Breast epithelium (tissue), 4 donors: ENCODE measurements around the gene RGS12. TPM values are rescaled to one million over a fixed set of nuclear protein-coding genes. Genes with fewer than 3 reads are reported as not detected.

ENCODE experiments used
- DNase-seq, 2 donors: peaks; one replicate each; pipeline ENCODE4 v3.0.0-alpha.2; 2019; ENCODE audit warnings: low spot score in 2 of 2
- H3K27ac ChIP-seq, 2 donors: fragments of 200-600 bp; sonication (generic) in 1 of 2; one replicate each; pipeline ENCODE4 v1.5.1; 2016 to 2019; ENCODE audit warnings: mild to moderate bottlenecking in 1 of 2
- H3K27me3 ChIP-seq, 2 donors: fragments of 200-600 bp; sonication (generic) in 1 of 2; one replicate each; pipeline versions ENCODE4 v1.5.1 to v1.6.0; 2017 to 2019; ENCODE audit warnings: control low read depth in 1 of 2, mild to moderate bottlenecking in 1 of 2
- H3K36me3 ChIP-seq: fragments of 200-600 bp; one replicate; pipeline ENCODE4 v1.5.1; 2019
- H3K4me1 ChIP-seq, 2 donors: fragments of 200-600 bp; sonication (generic); one replicate each; pipeline ENCODE4 v1.5.1; 2016 to 2019; ENCODE audit warnings: control low read depth in 1 of 2
- H3K4me3 ChIP-seq, 3 donors: fragments of 200-600 bp; sonication (generic); 1 replicate in 2 of 3; 2 replicates in 1 of 3; pipeline ENCODE4 v1.5.1; 2016 to 2019; ENCODE audit warnings: mild to moderate bottlenecking in 3 of 3, moderate library complexity in 2 of 3
- H3K9me3 ChIP-seq, 2 donors: fragments of 200-600 bp; sonication (generic) in 1 of 2; one replicate each; pipeline ENCODE4 v1.5.1; 2016 to 2019; ENCODE audit warnings: control low read depth in 1 of 2
- POLR2A ChIP-seq: fragments of 450-650 bp; IDR thresholded peaks from one replicate; pipeline ENCODE4 v1.6.1; 2016; ENCODE audit warnings: antibody characterized with exemption, mild to moderate bottlenecking, moderate library complexity
- POLR2AphosphoS5 ChIP-seq, 3 donors: sonication (generic); formaldehyde crosslinking; IDR thresholded peaks; one replicate each; pipeline ENCODE4 v1.6.1; 2017; ENCODE audit warnings: antibody characterized with exemption in 3 of 3
- intact Hi-C: fragments of 100-400 bp; cut with DNase I; formaldehyde crosslinking; loops from one replicate; pipeline ENCODE4 v1.15.1; 2023; ENCODE audit warnings: low total_unique reads
- total RNA-seq, 3 donors: library from RNA; depleted of rRNA; stranded (reverse); fragments of >200 nt; gene quantifications; one replicate each; pipeline ENCODE4 v1.1.0, GENCODE V29; 2016
- TF ChIP-seq, protein P1 (sequence below), 3 donors: fragments of 450-650 bp; IDR thresholded peaks; one replicate each; pipeline ENCODE4 v1.5.1; 2016 to 2017; ENCODE audit warnings: antibody characterized with exemption in 3 of 3, mild to moderate bottlenecking in 3 of 3, moderate library complexity in 3 of 3

The RGS12 gene
- total RNA-seq, 3 donors from 2014 or later = 24.3 to 94.5 (median 29.9) TPM

DNA sequence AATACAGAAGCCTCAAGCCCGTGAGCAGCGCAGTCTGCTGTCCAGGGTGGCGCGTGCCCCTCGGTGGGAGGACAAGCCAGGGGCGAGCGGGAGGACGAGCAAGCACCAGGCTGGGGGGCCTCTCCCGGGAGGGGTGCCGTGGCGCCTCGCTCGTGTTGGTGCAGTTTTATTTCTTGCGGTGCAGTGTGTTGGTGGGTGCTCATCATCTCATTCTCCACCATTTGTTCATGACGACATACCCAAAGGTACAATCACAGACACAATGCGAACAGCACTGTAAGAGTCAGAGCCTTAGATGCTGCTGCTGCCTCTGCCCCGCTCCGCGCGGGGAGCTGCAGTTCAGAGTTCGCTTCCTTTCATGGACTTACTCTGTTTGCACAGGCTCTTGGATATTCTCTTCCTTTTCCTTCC lies 30.3 kb downstream of the RGS12 start:
- Histone ChIP-seq H3K4me1 (no peaks in the 10 kb centered on the region), H3K9me3 (no peaks in the 10 kb centered on the region), H3K27ac (no peak overlapping the region), H3K27me3 (no peaks in the 10 kb centered on the region), H3K36me3 (no peaks in the 10 kb centered on the region), H3K4me3 (no peak overlapping the region)
- TF ChIP-seq POLR2A = no peak
- TF ChIP-seq, protein P1, sequence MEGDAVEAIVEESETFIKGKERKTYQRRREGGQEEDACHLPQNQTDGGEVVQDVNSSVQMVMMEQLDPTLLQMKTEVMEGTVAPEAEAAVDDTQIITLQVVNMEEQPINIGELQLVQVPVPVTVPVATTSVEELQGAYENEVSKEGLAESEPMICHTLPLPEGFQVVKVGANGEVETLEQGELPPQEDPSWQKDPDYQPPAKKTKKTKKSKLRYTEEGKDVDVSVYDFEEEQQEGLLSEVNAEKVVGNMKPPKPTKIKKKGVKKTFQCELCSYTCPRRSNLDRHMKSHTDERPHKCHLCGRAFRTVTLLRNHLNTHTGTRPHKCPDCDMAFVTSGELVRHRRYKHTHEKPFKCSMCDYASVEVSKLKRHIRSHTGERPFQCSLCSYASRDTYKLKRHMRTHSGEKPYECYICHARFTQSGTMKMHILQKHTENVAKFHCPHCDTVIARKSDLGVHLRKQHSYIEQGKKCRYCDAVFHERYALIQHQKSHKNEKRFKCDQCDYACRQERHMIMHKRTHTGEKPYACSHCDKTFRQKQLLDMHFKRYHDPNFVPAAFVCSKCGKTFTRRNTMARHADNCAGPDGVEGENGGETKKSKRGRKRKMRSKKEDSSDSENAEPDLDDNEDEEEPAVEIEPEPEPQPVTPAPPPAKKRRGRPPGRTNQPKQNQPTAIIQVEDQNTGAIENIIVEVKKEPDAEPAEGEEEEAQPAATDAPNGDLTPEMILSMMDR (IDR thresholded peaks at IDR 0.05) = no peak
- DNase-seq = peak in 1 of 2 donors; percentile 25
- intact Hi-C loops = no loop called here

DNA sequence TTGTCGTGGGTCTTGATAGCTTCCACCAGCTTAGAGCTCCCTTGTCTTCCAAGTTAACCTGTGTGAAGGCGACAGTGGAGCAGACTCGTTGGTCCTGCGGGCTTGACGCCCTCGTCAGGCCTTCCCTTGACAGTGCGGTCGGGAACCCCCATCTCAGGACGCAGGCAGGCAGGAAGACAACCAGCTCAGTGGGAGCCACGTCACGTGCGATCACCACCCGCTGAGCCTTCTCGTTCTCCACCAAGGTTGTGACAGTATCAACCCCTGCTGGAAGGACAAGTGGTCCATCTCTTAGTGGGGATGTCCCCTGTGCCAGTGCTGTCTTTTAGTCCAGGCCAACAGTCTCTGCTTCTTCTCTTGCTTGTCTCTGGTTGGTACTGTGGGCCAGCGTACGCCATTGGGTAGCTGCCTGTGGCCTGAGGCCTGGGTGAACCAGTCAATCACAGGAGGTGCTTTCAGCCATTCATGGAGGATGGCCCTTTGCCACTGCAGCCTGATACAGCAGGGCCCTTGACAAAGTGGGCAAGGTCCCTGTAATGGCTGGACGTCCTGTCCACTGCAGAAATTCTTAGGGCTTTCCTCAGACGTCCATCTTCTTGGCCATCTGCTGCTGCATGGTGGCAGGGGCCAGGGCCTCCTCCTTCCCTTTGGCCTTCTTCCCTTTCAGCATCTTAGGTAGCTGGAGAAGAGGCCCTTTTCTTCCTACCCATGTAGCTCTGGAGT lies 31.4 kb downstream of the RGS12 start:
- DNase-seq = peak in 1 of 2 donors; percentile 31
- TF ChIP-seq, protein P1 (IDR thresholded peaks at IDR 0.05) = no peak
- no peak for TF ChIP-seq POLR2AphosphoS5 (IDR thresholded peaks at IDR 0.05)
- no peak for TF ChIP-seq POLR2A
- Histone ChIP-seq H3K4me3 (no peak overlapping the region), H3K27ac (no peak overlapping the region), H3K27me3 (no peaks in the 10 kb centered on the region), H3K9me3 (no peaks in the 10 kb centered on the region), H3K36me3 (no peaks in the 10 kb centered on the region), H3K4me1 (no peaks in the 10 kb centered on the region)
- intact Hi-C loops = no loop called here

- no peak overlapping the region for H3K4me3 ChIP-seq
- intact Hi-C loops = no loop called here
- DNase-seq = peak in 1 of 2 donors; percentile 3
- no peaks in the 10 kb centered on the region for H3K27me3 ChIP-seq
- H3K36me3 ChIP-seq = no peaks in the 10 kb centered on the region
- TF ChIP-seq POLR2AphosphoS5 (IDR thresholded peaks at IDR 0.05) = no peak
- H3K27ac ChIP-seq = no peak overlapping the region
- H3K9me3 ChIP-seq = no peaks in the 10 kb centered on the region
- no peaks in the 10 kb centered on the region for H3K4me1 ChIP-seq
These were observed 36.2 kb downstream of the RGS12 start for GRCh38 chr4:3328814-3329663.

- DNase-seq = peak in 1 of 2 donors; percentile 2
- H3K27ac ChIP-seq = no peak overlapping the region
- H3K4me1 ChIP-seq = no peaks in the 10 kb centered on the region
- intact Hi-C loops = no loop called here
- H3K4me3 ChIP-seq = no peak overlapping the region
- H3K27me3 ChIP-seq = no peaks in the 10 kb centered on the region
- no peaks in the 10 kb centered on the region for H3K36me3 ChIP-seq
- TF ChIP-seq POLR2AphosphoS5 (IDR thresholded peaks at IDR 0.05) (no peak), POLR2A (no peak)
- TF ChIP-seq, protein P1 (IDR thresholded peaks at IDR 0.05) = no peak
- no peaks in the 10 kb centered on the region for H3K9me3 ChIP-seq
These were observed 37.1 kb downstream of the RGS12 start for GRCh38 chr4:3329887-3330286.

DNA sequence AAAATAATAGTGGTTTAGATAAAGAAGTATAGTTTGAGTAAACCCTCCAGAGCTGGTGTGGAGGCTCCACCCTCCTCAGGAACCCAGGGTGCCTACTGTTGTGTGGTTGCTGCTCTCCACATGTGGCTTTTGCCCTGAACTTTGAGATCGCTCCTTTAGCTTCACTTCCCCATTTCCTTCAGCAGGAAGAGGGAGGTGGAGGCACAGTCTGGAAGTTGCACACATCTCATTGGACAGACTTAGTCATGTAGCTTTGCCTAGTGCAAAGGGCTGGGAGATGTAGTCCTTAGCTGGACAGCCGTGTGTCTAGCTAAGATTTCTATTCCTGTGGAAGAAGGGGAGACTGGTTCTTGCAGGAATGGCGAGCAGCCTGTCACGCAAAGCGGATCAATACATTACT lies 37.9 kb downstream of the RGS12 start:
- no peaks in the 10 kb centered on the region for H3K4me1 ChIP-seq
- TF ChIP-seq, protein P1 (IDR thresholded peaks at IDR 0.05) = no peak
- no peak for TF ChIP-seq POLR2AphosphoS5 (IDR thresholded peaks at IDR 0.05)
- TF ChIP-seq POLR2A = no peak
- peak in 1 of 2 donors; percentile 10 for DNase-seq
- no peaks in the 10 kb centered on the region for H3K27me3 ChIP-seq
- intact Hi-C loops = no loop called here
- no peak overlapping the region for H3K27ac ChIP-seq
- no peak overlapping the region for H3K4me3 ChIP-seq
- H3K36me3 ChIP-seq = no peaks in the 10 kb centered on the region
- H3K9me3 ChIP-seq = no peaks in the 10 kb centered on the region
